ENCODE results near the gene CHD2.

The CHD2 gene

DNA sequence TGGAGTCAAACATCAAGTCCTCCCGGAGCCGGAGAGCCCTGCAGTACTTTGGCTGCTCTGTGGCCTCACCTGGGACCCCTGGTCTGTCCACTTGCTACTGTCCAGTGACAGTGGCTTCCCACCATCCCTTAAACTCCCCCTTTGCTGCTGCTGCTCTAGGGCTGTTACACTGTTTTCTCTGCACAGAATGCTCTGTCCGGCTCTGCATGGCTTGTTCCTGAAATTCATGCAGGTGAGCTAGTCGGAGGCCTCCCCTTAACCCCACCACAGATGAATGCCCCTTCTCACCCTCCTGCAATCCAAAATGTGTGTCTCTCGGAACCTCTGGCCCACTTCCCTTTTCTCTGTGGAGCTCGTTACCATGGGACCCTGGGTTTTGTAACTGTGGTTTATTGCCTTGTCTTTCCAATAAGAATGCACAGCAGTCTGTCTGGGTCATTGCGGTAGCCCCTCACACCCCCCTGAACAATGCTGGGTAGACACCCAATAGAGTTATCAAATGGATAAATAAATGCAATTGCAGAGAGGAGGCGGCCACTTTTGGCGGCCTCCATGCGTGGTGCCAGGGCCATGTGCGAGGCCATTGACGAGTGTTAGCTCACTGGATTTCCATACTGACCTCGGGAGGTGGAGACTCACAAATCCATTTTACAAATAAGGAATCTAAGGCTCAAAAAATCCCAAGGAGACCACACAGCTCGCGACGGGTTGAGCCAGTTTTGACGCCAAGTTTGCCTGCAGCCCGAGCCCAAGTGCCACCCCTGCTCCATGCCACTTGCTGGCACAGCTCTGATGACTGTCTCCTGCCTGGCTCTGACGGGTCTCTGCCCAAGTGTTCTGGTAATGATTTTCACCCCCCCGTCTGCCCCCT lies 140.4 kb downstream of the CHD2 start:
- no peak overlapping the region for H3K27ac ChIP-seq (ENCODE audit: low read length)
- peaks cover 14% of the 10 kb centered on the region for H3K36me3 ChIP-seq (ENCODE audit: control insufficient read depth, insufficient read depth, low read length)
- no peak overlapping the region for H3K4me3 ChIP-seq (ENCODE audit: low read length)
- H3K4me1 ChIP-seq (ENCODE audit: control insufficient read depth, insufficient read depth, low read length), result no peaks in the 10 kb centered on the region
- no peaks in the 10 kb centered on the region for H3K27me3 ChIP-seq (ENCODE audit: control insufficient read depth, insufficient read depth, low read length)
- no peaks in the 10 kb centered on the region for H3K9me3 ChIP-seq (ENCODE audit: control insufficient read depth, insufficient read depth, low read length)
- WGBS (ENCODE audit: insufficient coverage, insufficient read length), result no CpG with 5 or more reads among the region's 20 CpGs
- DNase-seq (ENCODE audit: low read depth, low spot score), result no peak

- no peaks in the 10 kb centered on the region for H3K27me3 ChIP-seq (ENCODE audit: control insufficient read depth, insufficient read depth, low read length)
- no peak for DNase-seq (ENCODE audit: low read depth, low spot score)
- H3K9me3 ChIP-seq (ENCODE audit: control insufficient read depth, insufficient read depth, low read length), result no peaks in the 10 kb centered on the region
- no peak overlapping the region for H3K27ac ChIP-seq (ENCODE audit: low read length)
- no peak overlapping the region for H3K4me3 ChIP-seq (ENCODE audit: low read length)
- H3K4me1 ChIP-seq (ENCODE audit: control insufficient read depth, insufficient read depth, low read length), result no peaks in the 10 kb centered on the region
- peaks cover 15% of the 10 kb centered on the region for H3K36me3 ChIP-seq (ENCODE audit: control insufficient read depth, insufficient read depth, low read length)
- no CpG with 5 or more reads among the region's 13 CpGs for WGBS (ENCODE audit: insufficient coverage, insufficient read length)
Observed at GRCh38 chr15:93041159-93041547, 141.0 kb downstream of the CHD2 start.

DNA sequence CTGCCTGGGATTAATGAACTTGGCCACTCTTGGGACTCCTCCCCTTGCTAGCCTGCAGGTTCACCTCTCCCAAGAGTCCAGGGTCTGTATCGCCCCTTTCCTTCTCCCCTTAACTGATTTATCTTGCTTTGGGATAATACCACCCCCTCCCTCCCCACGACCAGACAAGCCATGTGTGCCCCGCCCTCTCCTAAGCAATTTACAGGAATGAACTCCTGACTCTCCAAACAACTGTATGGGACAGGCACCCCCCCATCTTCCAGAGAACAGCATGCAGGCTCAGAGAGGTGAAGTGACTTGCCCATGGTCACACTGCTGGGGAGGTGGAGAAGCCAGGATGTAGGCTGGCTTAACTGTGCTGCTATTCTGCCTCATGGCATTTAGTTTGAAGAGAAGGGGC lies 142.1 kb downstream of the CHD2 start:
- Histone ChIP-seq H3K4me1 (ENCODE audit: control insufficient read depth, insufficient read depth, low read length) (no peaks in the 10 kb centered on the region), H3K4me3 (ENCODE audit: low read length) (no peak overlapping the region), H3K9me3 (ENCODE audit: control insufficient read depth, insufficient read depth, low read length) (no peaks in the 10 kb centered on the region), H3K36me3 (ENCODE audit: control insufficient read depth, insufficient read depth, low read length) (peaks cover 15% of the 10 kb centered on the region), H3K27ac (ENCODE audit: low read length) (no peak overlapping the region), H3K27me3 (ENCODE audit: control insufficient read depth, insufficient read depth, low read length) (no peaks in the 10 kb centered on the region)
- no CpG with 5 or more reads among the region's 3 CpGs for WGBS (ENCODE audit: insufficient coverage, insufficient read length)
- DNase-seq (ENCODE audit: low read depth, low spot score), result no peak

DNA sequence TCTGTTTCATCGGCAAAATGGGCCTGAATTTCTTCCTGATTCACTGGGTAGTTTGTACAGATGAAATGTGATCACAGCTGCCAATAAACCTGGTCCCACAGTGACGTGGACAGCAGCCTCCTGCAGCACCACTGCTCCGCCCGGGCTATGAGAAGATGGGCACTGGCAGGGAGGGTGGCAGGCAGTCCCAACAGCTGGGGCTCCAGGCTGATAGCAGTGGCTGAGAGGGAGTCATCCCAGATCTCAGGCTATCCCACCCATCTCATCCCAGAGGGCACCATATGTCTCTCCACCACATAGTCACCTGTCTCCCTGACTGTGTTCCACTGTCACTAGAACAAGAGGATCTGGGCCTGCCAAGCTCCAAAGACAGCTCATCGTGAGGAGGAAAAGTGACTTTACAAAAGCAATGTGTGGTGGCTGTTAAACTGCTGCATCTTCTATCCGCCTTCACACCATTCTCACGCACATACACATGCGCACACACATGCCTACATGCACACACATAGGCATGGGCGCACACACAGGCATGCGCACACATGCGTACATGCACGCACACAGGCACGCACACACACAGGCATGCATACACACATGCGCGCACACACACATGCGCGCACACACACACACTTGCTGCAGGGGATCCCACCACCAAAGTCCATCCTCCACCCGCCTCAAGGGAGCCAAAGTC lies 142.7 kb downstream of the CHD2 start:
- Histone ChIP-seq H3K36me3 (ENCODE audit: control insufficient read depth, insufficient read depth, low read length) (peaks cover 18% of the 10 kb centered on the region), H3K27me3 (ENCODE audit: control insufficient read depth, insufficient read depth, low read length) (no peaks in the 10 kb centered on the region), H3K27ac (ENCODE audit: low read length) (no peak overlapping the region), H3K9me3 (ENCODE audit: control insufficient read depth, insufficient read depth, low read length) (no peaks in the 10 kb centered on the region), H3K4me3 (ENCODE audit: low read length) (no peak overlapping the region), H3K4me1 (ENCODE audit: control insufficient read depth, insufficient read depth, low read length) (no peaks in the 10 kb centered on the region)
- no CpG with 5 or more reads among the region's 18 CpGs for WGBS (ENCODE audit: insufficient coverage, insufficient read length)
- DNase-seq (ENCODE audit: low read depth, low spot score), result no peak

DNA sequence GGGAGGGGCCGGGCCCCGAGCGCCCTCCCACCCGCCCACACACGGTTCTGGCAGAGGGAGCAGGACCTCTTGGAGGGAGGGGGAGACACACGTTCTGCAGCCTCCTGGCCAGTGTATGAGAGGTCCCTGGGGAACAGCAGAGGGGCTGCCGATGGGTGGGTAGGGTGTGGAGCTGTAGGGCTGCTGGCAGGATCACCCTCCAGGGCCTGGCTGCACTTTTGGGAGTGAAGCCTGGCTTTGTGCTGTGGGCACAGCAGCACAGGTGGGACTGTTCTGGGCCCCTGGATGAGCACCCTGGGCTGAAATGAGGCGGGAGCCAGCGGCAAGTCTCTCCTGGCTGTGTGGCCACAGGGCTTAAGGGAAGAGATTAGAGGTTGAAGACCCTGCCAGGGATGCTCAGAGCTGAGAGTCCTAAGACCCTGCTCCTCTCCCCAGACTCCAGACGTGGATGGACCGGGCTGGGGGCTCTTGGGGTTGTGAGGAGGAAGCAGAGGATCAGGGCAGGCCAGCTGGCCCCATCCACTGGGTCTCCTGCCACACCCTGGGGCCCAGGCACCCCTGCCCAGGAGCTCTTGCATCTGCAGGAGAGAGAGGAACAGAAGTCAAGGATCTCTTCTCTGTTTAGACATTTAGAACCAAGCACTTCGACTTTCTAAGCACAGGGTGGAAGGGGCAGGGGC lies 143.6 kb downstream of the CHD2 start:
- no CpG with 5 or more reads among the region's 12 CpGs for WGBS (ENCODE audit: insufficient coverage, insufficient read length)
- H3K27me3 ChIP-seq (ENCODE audit: control insufficient read depth, insufficient read depth, low read length), result no peaks in the 10 kb centered on the region
- H3K9me3 ChIP-seq (ENCODE audit: control insufficient read depth, insufficient read depth, low read length), result no peaks in the 10 kb centered on the region
- H3K36me3 ChIP-seq (ENCODE audit: control insufficient read depth, insufficient read depth, low read length), result peaks cover 24% of the 10 kb centered on the region
- DNase-seq (ENCODE audit: low read depth, low spot score), result no peak
- no peak overlapping the region for H3K27ac ChIP-seq (ENCODE audit: low read length)
- no peak overlapping the region for H3K4me3 ChIP-seq (ENCODE audit: low read length)
- H3K4me1 ChIP-seq (ENCODE audit: control insufficient read depth, insufficient read depth, low read length), result no peaks in the 10 kb centered on the region

GRCh38 chr15:93044301-93045190 lies 144.4 kb downstream of the CHD2 start:
- no peaks in the 10 kb centered on the region for H3K4me1 ChIP-seq (ENCODE audit: control insufficient read depth, insufficient read depth, low read length)
- no peak for DNase-seq (ENCODE audit: low read depth, low spot score)
- H3K9me3 ChIP-seq (ENCODE audit: control insufficient read depth, insufficient read depth, low read length), result no peaks in the 10 kb centered on the region
- WGBS (ENCODE audit: insufficient coverage, insufficient read length), result no CpG with 5 or more reads among the region's 46 CpGs
- H3K4me3 ChIP-seq (ENCODE audit: low read length), result no peak overlapping the region
- no peak overlapping the region for H3K27ac ChIP-seq (ENCODE audit: low read length)
- H3K36me3 ChIP-seq (ENCODE audit: control insufficient read depth, insufficient read depth, low read length), result peaks cover 27% of the 10 kb centered on the region
- no peaks in the 10 kb centered on the region for H3K27me3 ChIP-seq (ENCODE audit: control insufficient read depth, insufficient read depth, low read length)

- Histone ChIP-seq H3K27me3 (ENCODE audit: control insufficient read depth, insufficient read depth, low read length) (no peaks in the 10 kb centered on the region), H3K27ac (ENCODE audit: low read length) (no peak overlapping the region), H3K36me3 (ENCODE audit: control insufficient read depth, insufficient read depth, low read length) (peaks cover 34% of the 10 kb centered on the region), H3K9me3 (ENCODE audit: control insufficient read depth, insufficient read depth, low read length) (no peaks in the 10 kb centered on the region), H3K4me3 (ENCODE audit: low read length) (no peak overlapping the region), H3K4me1 (ENCODE audit: control insufficient read depth, insufficient read depth, low read length) (no peaks in the 10 kb centered on the region)
- no peak for DNase-seq (ENCODE audit: low read depth, low spot score)
- no CpG with 5 or more reads among the region's 27 CpGs for WGBS (ENCODE audit: insufficient coverage, insufficient read length)
Observed at GRCh38 chr15:93045191-93045785, 145.2 kb downstream of the CHD2 start.

DNA sequence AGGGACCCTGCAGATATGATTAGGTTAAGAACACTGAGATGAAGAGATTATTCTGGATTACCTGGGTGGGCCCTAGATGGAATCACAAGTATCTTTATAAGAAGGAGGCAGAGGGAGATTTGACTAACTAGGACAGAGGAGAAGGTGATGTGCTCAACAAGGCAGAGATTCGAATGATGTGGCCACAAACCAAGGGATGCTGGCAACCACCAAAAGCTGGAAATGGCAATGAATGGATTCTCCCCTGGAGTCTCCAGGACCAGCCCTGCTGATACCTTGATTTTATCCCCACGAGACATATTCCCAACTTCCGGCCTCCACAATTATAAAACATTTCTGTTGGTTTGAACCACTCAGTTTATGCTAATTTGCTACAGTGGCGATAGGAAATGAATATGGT lies 146.0 kb downstream of the CHD2 start:
- Histone ChIP-seq H3K4me3 (ENCODE audit: low read length) (no peak overlapping the region), H3K4me1 (ENCODE audit: control insufficient read depth, insufficient read depth, low read length) (no peaks in the 10 kb centered on the region), H3K27me3 (ENCODE audit: control insufficient read depth, insufficient read depth, low read length) (no peaks in the 10 kb centered on the region), H3K36me3 (ENCODE audit: control insufficient read depth, insufficient read depth, low read length) (peaks cover 41% of the 10 kb centered on the region), H3K9me3 (ENCODE audit: control insufficient read depth, insufficient read depth, low read length) (no peaks in the 10 kb centered on the region), H3K27ac (ENCODE audit: low read length) (no peak overlapping the region)
- DNase-seq (ENCODE audit: low read depth, low spot score), result no peak
- WGBS (ENCODE audit: insufficient coverage, insufficient read length), result no CpG with 5 or more reads among the region's 4 CpGs

DNA sequence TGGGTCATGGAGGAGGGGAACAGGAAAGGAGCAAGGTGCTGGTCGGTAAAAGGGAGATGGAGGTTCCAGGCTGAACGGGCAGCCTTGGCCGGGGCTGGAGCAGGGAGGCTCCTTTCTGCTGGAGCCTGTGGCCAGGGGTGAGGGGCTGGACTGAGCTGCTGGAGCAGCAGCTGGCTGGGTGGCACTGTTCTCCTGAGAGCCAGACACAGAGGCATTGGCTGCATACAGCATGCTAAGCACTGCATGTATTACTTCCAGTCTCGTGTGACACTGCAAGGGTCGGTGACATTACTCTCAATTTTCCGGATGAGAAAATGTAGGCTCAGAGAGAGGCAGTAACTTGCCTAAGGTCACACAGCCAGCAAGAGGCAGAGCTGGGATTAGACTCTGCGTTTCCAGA lies 146.6 kb downstream of the CHD2 start:
- H3K4me1 ChIP-seq (ENCODE audit: control insufficient read depth, insufficient read depth, low read length), result no peaks in the 10 kb centered on the region
- no peak for DNase-seq (ENCODE audit: low read depth, low spot score)
- H3K36me3 ChIP-seq (ENCODE audit: control insufficient read depth, insufficient read depth, low read length), result peaks cover 45% of the 10 kb centered on the region
- no peak overlapping the region for H3K4me3 ChIP-seq (ENCODE audit: low read length)
- WGBS (ENCODE audit: insufficient coverage, insufficient read length), result no CpG with 5 or more reads among the region's 7 CpGs
- H3K27ac ChIP-seq (ENCODE audit: low read length), result no peak overlapping the region
- H3K27me3 ChIP-seq (ENCODE audit: control insufficient read depth, insufficient read depth, low read length), result no peaks in the 10 kb centered on the region
- H3K9me3 ChIP-seq (ENCODE audit: control insufficient read depth, insufficient read depth, low read length), result no peaks in the 10 kb centered on the region
